GM19455 (cell line): ENCODE results near the gene PGAM2.
"Not testable (repeated sequence)": the region's sequence is repeated elsewhere in the genome, so short reads cannot be mapped to it uniquely, and the experiment has no call there.

Experiments used
- ATAC-seq: cut with Tn5 transposase; IDR thresholded peaks from one replicate; pipeline ENCODE4 v1.9.1; 2021; ENCODE audit not compliant: unreplicated experiment

PGAM2 gene

DNA sequence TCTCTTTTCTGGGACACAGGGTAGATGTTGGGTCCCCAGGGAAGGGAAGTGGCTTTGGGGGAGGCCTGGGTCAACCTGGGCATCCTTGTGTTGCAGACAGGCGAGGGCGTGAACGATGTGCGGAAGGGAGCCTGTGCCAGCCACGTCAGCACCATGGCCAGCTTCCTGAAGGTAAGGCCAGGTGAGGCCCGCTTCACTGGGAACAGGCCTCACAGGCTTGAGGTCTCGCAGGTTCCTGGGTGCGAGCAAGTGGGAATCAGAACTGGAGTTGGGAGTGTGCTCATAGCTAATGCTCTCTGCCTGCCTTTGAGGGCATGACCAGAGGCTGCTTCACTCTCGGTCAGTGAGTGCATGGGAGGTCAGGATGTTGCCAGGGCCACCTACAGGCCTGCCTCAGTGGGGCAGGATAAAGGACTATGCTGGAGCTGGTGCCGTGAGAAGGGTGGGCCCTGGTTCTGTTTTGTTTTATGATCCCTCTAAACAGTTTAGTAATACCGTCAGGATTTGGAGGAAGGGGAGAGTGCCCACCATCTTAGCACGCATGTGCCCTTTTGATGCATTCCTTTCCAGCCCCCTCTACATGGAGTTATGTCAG lies 12.5 kb downstream of the PGAM2 start:
- no peak for ATAC-seq

DNA sequence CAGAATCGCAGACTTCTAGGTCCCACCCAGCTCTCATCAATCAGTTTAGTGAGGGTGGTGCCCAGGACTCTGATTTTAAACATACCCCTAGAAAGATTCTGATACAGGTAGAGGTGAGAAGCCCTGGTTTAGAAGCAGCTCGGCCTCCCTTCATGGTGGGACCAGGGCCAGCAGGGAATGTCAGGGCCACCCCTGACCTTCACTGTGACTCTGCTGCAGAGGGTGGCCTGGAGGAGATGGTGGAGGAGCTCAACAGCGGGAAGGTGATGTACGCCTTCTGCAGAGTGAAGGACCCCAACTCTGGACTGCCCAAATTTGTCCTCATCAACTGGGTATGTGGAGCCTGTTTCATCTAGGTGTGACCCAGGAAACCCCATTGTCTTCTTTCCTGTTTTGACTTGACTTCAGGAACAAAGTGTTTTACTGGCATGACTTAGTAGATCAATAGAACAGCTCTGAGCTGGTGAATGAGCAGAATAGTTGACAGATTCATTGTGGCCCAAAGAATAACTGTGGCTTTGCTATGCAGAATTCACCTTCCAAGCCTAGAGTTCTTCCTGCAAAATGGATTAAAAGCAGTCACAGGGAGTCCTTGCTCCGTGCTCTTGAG lies 13.7 kb downstream of the PGAM2 start:
- no peak for ATAC-seq

DNA sequence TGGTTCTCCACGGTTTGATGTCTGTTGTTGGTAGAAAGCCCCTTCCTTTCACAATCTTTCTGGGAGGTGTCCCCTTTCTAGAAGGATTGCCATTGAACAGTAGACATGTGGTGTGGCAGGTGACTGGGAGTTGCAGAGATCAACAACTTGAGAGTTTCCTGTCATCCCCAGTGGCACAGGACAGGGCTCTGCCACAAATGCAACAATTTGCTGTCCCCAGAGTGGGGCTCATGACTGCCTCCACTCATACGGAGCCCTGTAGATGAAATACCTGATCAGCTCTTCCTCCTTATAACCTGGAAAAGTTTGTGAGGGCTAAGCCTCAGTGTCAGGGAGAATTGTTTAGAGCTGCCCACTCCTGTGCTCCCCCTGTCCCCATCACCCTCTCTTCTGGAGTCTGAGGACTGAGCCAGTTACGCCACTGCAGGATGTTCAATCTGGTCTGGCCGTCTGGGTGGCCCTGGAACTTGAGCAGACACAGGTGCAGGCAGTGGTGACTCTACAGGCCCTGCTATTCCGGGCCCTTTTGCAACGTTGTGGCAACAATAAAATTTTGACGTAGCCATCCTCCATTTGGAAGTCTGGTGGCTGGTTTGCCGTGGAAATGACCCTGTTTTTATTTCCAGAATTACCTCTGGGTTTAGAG lies 14.3 kb downstream of the PGAM2 start:
- no peak for ATAC-seq

DNA sequence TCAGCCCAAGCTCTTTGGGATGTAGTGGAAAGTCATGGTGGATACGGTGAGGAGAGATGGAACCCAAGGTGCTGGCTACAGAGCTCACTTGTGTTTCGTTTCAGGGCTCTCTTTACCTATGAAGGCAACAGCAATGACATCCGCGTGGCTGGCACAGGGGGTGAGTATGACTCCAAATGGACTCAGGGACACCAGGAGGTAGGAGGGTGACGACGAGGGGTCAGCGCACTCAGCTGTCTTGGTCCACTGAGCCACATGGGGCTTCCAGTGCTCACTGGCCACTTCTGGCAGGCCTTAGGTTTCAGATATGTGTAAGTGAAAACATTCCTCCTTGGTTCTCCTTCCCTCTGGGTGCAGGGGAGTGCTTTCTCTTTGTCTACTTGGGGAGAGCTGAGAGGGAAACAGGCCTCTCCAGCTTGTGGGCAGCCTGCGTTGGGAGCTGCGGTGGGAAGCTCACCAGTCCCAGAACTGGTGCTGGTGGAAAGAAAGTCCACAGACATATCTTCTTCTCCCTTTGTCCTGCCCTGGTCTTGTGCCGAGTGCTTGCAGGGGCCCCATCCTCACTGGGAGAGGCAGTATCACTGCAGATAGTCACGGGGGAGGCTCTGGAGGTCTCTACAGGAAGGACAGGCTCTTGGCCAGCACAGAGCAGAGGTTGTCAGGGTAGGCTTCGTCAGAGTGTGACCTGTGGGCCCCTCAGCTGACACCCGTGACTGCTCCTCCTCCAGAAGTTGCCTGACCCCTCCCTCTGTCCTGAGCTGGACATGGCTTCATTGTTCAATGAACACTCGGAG lies 15.0 kb downstream of the PGAM2 start:
- no peak for ATAC-seq

DNA sequence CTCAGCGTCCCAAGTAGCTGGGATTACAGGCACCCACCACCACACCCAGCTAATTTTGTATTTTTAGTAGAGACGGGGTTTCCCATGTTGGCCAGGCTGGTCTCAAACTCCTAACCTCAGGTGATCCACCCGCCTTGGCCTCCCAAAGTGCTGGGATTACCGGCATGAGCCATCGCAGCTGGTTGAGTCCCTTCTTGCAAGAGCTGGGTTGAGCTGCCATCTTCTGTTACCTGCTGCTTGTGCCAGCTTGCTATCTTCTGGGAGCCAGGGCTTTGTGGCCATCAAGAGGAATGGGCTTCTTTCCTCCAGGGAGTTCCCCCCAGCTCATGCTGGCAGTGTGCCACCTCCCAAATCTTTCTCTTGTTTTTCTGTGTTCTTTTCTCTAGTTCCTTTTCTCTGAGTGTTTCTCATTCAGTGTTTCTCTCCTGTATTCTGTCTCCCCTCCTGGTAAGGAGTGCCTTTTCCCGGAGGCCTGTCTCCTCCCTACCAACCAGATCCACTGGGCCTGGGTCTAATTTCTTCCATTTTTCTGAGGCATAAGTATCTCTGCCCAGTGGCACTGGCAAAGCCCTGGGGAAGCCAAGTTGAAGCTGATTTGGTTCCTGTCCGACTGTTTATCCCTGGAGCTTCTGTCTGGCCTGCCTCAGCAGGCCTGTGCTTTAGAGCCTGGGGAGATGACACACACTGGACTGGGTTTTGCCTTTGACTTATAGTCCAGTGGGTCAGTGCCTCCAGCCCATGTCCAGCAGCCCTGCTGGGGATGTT lies 17.2 kb downstream of the PGAM2 start:
- ATAC-seq, result no peak

DNA sequence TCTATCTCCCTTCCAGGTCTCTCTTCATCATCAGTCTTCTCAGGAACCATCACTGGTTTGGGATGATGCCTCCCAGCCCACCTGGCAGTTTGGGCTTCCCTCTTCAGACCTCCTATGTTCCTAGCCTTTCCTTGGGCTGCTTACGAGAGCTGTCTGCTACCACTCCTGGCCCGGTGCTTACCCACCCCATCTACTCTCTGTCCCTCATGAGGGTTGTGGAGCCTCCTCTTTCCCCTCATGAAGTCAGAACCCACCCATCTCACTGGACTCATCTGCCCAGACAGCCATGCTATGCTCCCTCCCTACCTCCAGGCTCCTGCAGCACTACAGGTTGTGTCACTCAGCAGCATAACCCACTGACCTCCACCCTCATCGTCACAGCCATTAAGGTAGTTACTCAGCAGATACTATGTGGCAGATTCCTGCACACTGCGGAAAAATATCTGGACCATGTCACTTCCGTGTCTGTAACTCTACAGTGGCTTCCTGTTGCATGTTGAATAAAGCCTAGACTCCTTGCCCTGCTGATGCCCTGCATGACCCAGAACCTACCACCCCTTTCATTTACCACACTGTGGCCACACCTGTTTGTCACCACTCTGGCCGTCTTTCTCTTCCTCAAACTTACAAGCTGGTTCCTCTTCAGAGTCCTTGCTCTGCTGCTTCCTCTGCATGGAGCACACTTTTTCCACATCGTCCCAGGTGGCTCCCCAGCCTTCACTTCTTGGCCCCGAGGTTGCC lies 18.9 kb downstream of the PGAM2 start:
- ATAC-seq, result no peak

DNA sequence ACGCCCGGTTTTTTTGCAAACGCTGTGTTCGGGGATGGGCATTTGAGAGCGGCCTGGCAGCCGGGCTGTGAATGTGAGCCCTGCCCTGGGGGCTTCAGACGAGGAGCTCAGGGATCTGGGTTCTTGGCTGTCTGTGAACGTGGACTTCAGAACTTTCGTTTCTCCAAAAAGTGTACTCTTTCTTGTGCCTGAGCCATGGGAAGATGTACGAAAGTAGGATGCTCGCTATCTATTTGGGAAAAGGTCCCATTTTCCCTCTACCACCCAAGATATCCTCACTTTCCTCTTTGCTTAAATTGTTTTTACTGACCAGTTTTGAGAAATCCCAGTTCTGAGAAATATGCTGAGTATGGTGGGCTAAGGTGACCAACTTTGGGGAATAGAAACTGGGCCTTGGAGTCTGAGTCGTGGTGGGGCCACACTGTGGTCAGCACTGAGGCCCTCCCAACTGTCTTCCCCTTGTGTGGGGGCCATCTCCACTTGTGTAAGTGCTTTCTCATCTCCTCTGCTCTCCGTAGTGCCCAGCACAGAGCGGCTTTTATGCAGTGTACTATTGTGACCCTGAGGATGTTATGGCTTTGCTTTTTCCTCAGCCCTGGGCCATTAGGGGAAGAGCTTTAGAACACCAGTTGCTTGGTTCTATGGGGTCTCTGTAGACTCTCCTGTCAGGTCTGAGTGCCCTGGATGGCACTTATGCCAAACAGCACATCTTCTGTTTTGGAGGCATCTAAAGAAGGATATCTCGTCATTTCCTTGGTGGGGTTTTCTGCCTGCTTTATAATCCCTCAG lies 19.9 kb downstream of the PGAM2 start:
- ATAC-seq, result no peak

DNA sequence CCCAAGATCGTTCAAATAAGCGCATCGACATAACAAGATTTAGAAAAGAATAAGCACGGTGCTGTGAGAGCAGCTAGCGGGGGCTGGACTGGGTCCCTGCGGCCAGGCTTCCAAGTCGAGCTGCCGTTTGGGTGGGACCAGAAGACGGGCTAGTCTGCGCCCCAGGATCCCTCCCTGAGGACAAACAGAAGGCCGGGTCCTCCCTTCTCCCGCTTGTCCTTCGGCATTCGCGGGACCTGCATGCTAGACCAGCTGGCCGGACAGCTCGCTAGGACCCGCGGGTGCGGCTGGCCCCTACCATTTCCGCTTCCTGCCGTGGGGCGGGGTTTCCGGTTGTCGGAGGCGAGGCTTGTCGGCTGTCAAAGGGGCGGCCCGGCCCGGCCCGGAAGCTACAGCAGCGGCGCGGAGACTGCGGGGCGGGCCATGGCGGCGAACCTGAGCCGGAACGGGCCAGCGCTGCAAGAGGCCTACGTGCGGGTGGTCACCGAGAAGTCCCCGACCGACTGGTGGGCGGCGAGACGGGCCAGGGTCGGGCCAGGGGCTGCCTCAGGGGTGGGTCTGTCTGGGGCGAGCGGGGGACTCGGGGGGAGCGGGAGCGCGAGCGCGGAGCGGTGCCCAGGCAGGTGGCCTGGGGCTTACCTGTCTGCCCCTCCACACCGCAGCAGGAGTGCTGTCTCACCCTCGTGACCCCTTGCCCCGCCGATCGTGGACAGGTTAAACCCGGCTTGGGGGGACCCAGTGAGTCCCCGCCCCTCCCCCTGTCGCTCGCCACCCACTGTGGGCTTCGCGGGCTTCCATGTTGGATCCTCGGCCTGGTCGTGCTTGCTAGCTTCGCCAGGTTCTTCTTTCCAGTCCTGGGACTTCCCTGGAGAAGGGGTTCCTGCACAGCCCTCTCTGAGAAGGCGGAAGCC lies 20.8 kb downstream of the PGAM2 start, which contains the start of gene DBNL:
TSS of gene DBNL (plus strand) at position 388 of the 911 bp plus-strand sequence. CDS start at position 424, 36 bp downstream.
- peak; percentile 74 for ATAC-seq

DNA sequence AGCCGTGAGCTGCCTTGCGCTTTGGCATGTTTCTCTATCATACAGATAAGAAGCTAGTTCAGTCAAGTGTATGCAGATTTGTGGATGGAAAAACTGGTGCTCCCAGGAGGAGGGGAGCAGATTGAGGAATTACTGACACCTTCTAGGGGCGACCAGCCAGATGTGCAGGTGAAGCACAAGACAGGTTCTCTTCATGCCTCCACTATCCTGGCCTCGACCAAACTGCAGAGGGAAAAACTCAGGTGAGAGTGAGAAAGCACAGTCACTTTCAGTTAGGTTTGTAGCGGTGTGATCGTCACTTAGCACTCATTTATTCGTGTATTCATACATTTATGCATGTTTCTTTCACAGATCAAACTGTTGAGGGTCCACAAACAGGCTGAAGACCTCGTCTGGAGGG lies 21.5 kb downstream of the PGAM2 start:
- no peak for ATAC-seq

DNA sequence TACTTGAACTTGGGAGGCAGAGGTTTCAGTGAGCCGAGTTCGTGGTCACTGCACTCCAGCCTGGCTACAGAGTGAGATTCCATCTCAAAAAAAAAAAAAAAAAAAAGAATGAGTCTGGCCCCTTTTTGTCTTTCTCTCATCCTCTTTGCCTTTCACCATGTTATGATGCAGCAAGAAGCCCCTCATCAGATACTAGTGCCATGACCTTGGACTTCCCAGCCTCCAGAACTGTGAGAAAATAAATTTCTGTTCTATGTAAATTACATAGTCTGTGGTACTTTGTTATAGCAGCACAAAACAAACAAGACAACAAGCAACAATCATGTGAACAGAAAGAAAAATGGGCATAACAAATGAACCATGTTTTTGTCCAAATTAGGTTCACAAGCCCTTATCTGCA lies 23.1 kb downstream of the PGAM2 start:
- no peak for ATAC-seq

DNA sequence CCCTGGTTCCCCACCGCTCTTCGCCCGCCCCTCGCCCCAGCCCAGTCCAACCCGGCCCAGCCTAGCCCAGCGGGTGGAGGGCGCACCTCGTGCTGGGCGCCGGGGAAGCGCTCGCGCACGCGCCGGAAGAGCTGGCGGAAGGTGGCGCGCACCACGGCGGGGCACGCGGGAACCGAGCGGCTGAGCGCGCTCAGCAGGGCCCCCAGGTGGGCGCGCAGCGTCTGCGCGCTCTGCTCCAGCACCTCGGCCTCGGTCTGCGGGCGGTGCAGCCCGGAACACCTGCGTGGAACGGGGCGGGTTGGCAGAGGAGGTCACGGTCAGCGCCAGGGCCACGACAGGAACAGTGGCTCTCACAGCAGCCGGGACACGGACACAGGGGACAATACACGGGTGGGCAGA lies 24.9 kb downstream of the PGAM2 start:
- not testable (repeated sequence) for ATAC-seq

DNA sequence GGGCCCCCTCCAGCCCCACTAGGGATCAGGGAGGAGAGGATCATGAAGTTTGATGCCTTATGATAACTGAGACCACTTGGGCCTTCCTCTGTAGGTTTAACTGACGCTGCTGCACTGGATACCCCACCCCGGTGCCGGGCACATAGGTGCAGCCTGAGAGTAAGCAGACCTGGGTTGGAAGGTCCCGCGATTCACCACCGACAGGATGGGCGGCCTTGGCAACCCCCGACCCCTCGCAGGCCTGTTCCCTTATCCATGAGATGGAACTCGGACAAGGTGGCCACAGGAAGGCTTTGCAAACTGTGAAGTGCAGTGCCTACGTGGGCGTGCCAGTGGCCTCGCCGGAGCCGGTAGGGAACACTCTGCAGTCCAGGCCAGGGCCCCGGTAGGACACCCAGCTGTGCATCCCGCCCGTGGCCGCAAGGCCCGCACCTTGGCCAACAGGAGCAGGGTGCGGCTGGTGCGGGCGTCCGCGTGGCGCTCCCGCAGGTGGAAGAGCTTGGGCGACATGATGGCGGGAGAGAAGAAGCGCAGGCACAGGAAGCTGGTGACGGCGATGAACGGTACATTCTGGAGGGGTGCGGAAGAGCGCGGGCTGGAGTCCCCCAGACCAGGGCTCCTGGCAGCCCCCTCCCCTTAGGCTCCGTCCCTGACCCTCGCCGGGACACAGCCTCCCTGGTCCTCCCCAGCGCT lies 25.4 kb downstream of the PGAM2 start:
- not testable (repeated sequence) for ATAC-seq

DNA sequence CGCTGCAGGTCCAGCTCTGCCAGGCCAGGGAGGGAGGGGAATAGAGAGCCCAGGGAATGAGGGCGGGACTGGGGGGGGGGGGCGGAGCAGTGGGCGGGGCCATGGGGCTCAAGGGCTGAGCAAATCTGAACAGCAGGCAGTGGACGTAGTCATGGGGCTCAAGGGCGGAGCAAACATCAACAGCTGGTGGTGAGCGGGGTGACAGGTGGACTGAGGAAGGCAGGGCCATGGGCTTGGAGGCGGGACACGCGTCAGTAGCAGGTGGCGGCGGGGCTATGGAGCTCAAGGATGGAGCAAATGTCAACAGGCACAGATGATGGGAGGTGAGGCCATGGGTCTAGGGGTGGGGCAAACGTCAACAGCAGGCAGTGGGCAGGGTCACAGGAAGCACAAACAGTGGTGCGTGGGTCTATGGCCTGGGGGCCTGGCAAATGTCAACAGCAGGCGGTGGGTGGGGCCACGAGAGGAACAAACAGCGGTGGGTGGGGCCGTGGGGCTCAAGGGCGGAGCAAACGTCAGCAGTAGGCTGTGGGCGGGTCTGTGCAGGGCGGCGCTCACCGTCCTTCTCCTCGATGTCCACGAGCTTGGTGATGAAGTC lies 26.3 kb downstream of the PGAM2 start:
- peak; percentile 74 for ATAC-seq

DNA sequence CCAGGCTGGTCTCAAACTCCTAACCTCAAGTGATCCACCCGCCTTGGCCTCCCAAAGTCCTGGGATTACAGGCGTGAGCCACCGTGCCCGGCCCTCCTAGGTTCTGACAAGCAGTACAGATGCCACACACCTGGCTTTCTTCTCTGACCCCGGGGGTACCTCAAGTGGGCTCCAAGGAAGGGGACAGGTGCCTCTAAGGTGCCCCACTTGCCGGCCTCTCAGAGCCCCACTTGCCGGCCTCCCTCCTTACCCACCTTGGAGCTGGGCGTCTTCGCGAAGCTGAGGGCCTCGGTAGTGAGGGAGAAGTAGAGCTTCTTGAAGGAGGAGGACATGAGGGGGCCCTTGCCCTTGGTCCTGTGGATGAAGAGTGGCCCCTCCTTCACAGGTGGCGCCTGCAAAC lies 26.8 kb downstream of the PGAM2 start:
- not testable (repeated sequence) for ATAC-seq

DNA sequence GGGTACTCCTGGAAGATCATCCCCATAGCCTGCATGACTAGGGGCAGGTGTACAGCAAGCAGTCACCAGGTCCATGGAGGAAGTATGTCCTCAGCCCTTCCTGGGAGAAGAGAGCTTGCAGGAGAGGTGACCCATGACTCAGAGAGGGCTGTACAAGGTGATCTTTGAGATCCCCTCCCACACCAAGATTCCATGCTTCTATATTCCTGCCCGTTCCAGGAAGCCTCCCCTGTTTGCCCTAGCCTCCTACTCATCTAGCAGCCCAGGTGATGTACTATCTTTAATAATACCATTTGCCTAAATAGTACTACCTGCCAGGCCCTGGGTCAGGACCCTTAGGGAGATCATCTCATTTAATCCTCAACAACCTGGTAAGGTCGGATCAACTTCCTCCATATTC lies 27.4 kb downstream of the PGAM2 start:
- not testable (repeated sequence) for ATAC-seq

DNA sequence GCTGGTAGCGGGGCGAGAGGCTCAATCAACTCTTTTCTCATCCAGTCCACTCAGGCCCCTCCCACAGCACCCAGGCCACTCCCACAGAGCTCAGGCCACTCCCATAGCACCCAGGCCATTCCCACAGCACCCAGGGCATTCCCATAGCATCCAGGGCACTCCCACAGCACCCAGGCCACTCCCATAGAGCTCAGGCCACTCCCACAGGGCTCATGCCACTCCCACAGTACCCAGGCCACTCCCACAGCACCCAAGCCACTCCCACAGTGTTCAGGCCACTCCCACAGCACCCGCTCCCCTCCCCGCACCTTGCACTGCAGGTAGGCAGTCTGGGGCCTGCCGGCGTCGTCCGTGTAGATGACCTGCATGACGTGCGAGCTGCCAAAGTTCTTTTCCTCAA lies 29.0 kb downstream of the PGAM2 start:
- ATAC-seq, result not testable (repeated sequence)
